ENCODE data around the gene TCEANC2. TPM values are rescaled to one million over a fixed set of nuclear protein-coding genes. Genes with fewer than 3 reads are reported as not detected.
"Not testable (repeated sequence)": the region's sequence is repeated elsewhere in the genome, so short reads cannot be mapped to it uniquely, and the experiment has no call there.

Gene TCEANC2
- total RNA-seq (2014; rRNA removed; shearing (Covaris generic)) = 2.0 and 3.1 TPM in 2 replicates

DNA sequence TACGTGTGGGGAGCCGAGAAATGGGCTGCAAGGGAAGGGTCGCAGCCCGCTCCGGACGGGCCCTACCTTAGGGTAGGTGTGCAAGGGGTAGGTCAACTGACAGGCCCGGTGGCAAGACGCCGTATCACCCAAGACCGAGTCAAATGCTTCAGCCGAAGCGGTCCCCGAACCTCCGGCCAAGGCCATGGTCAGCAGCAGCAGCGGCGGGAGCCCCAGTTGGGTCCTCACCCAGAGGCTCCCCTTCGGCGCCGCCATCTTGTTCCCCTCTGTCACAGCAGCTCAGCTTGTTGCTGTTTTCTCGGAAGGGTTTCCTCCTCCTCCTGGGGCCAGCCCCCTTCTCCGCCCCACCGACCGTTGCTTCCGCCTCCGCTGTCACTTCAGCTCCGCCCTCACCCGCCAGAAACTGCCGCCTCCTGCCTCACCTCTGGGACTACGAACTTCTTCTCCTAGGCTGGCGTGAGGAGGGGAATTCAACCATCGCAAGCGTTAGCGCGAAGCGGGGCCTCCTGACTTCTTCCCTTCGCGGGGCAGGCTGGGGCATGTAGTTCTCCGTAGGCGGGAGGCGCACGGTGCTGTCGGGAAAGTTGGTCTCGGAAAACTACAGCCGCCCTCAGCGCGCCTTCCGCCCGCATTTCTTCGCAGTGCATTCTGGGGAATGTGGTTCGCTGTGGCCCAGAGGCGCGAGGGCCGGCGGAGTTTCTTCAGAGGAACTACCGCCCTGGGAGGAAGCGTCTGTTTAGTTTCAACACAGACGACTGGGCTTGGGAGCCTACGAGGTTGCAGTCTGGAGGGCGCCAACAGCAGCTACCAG is at the start of gene TCEANC2, which contains the start of gene TMEM59:
TSS of gene TCEANC2 (plus strand) at position 675 of the 811 bp plus-strand sequence. CDS start 815 bp downstream, outside the sequence.
TSS of gene TMEM59 (minus strand) at position 271 of the 811 bp plus-strand sequence. CDS start at position 255, 16 bp downstream.
- peak; percentile 100 for DNase-seq (ENCODE audit: low read depth)

DNA sequence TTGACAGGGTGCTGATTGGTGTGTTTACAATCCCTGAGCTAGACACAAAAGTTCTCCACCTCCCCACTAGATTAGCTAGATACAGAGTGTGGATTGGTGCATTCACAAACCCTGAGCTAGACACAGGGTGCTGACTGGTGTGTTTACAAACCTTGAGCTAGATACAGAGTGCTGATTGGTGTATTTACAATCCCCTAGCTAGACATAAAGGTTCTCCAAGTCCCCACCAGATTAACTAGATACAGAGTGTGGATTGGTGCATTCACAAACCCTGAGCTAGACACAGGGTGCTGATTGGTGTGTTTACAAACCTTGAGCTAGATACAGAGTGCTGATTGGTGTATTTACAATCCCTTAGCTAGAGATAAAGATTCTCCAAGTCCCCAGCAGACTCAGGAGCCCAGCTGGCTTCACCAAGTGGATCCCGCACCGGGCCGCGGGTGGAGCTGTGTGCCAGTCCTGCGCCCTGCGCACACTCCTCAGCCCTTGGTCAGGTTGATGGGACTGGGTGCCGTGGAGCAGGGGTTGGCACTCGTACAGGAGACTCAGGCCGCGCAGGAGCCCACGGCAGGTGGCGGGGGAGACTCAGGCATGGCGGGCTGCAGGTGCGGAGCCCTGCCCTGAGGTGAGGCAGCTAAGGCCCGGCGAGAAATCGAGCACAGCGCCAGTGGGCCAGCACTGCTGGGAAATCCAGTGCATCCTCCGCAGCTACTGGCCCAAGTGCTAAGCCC is 49.5 kb upstream of the TCEANC2 start:
- DNase-seq (ENCODE audit: low read depth) = not testable (repeated sequence)

DNA sequence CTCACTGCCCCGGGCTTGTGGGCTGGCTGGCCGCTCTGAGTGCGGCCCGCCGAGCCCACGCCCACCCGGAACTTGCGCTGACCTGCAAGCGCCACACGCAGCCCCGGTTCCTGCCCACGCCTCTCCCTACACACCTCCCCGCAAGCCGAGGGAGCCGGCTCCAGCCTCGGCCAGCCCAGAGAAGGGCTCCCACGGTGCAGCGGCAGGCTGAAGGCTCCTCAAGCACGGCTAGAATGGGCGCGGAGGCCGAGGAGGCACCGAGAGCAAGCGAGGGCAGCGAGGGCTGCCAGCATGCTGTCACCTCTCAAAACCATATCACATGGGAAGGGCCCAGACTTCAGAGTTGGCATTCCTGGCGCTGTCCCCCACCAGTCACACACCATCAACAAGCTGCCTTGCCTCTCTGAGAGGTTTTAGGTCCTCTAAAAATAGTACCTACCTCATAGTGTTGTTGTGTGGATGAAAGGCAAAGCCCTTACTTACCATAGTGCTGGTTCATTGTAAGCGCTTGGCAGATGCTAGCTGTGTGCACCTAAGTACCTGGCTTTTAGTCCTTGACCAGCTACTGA is 48.8 kb upstream of the TCEANC2 start:
- DNase-seq (ENCODE audit: low read depth) = no peak

DNA sequence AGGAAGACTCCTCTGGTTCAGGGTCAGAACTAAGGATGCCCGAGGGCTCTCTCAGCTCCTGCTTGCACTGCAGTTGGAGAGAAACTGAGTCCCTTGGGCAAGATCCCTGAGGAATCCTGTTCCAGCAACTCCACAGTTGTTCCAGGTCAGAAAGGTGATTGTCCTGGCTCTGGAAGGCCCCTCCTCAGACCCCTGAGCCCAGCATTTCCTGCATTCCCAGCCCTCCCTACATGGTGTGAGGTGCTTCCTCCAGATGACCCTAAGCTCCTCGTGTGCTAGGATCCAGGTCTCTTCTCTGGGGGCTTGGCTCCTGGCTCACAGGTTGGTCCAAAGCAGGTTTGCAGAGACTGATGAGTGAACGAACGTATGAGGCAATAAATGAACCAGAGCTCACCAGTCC is 46.9 kb upstream of the TCEANC2 start:
- no peak for DNase-seq (ENCODE audit: low read depth)

DNA sequence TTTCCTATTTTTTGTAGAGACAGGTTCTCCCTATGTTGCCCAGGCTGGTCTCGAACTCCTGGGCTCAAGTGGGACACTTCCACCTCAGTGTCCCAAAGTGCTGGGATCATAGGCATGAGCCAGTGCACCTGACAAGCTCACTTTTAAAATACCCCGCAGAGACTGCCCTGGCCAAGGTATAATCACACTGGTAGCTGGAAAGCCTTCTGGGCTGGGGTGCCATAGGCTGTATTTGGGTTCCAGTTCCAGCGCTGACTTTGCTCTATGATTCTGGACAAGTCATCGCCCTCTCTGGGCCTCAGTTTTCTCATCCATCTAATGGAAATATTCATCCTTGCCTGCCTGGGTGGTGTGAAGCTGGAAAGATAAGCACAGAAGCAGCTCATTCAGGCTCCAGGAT is 45.8 kb upstream of the TCEANC2 start:
- DNase-seq (ENCODE audit: low read depth) = no peak

DNA sequence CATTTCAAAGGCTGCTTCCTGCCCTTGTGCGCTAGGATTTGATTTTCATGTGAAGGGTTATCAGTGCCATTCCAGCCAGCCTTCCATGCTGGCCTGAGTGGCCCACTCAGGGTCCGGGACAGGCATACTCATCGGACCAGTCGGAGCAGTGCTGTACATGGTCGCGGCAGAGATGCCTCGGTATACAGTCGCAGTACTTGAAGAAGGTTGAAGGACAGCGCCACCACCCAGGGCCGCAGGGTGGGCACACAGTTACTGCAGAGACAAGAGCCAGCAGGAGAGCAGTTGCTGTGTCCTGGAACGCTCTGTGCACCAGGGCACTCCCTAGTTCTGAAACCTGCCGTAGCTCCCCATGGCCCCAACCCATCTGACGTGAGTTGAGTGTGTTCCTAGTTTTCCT is 44.5 kb upstream of the TCEANC2 start:
- no peak for DNase-seq (ENCODE audit: low read depth)

DNA sequence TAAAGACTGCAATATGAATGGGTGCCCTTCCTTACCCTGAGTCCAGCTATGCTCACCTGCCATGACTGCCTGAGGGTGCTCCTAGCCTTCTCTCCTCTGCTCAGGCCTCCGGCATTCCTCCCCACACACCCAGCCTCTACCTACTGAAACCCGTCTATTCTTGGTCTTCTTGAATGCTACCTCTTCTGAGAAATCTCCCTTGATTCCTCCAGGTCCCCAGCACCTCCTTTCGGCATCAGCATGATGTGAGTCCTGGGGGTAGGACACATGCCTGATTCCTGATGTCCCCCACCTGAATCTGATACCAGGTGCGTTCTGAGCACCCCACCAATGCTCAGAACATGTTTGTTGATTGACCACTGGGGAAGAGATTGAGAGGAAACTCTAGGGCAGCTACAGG is 44.0 kb upstream of the TCEANC2 start:
- no peak for DNase-seq (ENCODE audit: low read depth)

DNA sequence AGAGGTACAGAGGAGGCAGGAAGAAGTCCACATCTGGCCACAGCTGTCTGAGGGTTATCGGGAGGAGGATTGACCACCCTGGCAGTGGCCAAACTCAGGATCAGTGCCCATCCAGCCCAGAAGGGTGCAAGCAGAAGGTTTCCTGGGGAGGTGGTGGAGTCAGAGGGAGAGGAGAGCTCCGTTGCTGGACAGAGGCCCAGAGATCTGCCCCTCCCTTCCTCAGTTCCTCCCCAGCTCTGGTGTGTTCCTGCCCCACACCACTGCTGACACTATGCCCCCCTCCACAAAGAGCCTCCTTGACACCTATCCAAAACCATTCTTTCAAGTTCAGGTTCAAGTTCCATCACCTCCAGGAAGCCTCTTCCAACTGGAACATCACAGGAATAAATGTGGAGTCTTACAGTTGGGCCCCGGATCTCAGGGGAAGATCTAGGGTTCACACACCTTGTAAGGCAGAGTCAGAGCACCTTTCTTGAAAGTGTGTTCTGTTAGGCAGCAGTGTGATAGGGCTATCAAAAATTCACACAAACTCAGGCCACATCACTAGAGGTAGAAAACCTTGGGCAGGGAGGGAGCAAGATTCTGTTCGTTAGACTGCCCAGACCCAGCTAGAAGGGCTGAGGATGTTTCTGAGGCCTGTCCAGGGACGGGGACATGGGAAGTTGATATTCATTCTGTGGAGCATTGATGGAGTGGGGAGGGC is 42.8 kb upstream of the TCEANC2 start:
- no peak for DNase-seq (ENCODE audit: low read depth)

DNA sequence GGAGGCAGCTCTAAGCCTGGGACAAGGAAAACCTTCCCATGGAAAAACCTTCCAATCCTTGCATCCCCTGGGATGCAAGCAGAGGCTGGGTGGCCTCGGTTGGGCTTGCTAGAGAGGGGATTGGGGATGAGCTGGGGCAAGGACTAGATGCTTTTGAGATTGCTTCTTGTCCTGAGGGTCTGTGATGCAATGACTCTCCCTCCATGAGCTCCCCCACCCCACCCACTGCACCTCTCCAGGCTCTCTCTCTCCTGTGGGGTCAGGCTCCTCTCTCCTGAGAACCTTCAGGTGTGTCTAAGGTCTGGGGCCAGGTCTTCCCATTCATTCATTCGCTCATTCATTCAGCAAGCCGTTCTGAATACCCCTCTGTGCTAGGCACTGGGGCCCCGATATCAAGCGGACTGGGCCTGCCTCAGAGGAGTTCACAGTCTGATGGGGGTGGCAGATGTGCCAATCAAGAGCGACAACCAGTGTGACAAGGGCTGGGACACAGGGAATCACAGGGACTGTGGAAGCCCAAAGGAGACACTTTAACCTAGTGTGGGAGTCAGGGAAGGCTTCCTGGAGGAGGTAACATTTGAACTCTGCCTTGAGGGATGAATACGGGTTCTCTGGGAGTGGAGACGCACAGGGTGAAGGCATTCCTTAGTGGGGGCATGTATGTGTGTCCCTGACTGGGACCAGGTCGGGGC is 41.9 kb upstream of the TCEANC2 start:
- DNase-seq (ENCODE audit: low read depth) = no peak

DNA sequence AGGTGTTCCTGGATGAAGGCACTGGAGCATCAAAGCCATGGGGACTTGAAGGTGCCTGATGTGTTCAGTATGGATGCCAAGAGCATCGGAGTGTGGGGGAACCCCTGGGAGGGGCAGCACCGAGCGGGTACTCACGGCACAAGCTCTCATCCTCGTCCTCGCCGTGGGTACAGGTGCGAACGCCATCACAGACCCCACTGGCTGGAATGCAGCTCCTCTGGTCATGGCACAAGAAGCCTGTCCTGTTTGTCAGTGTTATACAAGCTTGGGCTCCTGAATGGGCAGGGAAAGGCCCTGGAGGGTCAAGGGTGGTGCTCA is 41.4 kb upstream of the TCEANC2 start:
- no peak for DNase-seq (ENCODE audit: low read depth)

DNA sequence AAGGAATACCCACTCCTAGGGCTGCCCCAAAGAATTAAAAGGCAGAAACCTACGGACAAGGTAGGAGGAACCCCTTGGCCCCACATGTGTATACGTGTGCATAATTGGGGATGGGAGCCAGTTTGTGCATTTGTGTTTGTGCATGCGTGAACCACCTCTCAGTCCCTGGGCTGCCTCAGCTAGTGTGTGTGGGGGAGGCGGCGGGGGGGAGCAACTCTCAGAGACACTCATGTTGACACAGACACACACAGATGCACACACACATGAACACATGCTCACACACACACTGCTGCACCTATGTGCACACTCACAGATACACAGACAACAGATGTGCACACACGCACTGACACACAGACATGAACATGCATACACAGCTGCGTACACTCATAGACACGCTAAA is 40.5 kb upstream of the TCEANC2 start:
- DNase-seq (ENCODE audit: low read depth) = no peak

DNA sequence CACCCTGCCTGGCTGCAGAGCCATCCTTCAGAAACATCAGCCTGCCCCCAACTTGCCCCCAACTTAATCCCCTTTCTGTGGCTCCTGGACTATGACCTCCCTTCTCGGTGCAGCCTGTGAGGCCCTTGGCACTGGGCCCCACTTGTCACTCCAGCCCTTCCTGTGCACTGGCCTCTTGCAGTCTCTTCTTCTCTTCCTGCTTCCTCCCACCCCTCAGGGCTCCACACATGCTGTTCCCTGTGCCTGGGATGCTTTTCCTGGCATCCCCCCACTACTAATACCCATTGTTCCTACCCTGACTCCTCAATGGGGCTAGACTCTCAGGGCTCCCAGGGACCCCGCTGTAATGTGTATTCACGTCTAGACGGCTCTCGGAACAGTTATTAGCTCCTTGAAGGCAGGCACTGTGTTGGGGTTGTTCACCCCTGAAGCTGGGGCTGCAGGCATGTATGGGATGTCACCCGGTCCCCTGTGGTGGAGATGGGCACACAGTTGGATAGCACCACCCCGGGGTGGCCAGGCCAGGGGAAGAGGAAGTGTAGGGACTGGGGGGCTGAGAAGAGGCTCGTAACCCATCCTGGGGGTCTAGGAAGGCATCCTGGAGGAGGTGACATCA is 39.9 kb upstream of the TCEANC2 start:
- no peak for DNase-seq (ENCODE audit: low read depth)

DNA sequence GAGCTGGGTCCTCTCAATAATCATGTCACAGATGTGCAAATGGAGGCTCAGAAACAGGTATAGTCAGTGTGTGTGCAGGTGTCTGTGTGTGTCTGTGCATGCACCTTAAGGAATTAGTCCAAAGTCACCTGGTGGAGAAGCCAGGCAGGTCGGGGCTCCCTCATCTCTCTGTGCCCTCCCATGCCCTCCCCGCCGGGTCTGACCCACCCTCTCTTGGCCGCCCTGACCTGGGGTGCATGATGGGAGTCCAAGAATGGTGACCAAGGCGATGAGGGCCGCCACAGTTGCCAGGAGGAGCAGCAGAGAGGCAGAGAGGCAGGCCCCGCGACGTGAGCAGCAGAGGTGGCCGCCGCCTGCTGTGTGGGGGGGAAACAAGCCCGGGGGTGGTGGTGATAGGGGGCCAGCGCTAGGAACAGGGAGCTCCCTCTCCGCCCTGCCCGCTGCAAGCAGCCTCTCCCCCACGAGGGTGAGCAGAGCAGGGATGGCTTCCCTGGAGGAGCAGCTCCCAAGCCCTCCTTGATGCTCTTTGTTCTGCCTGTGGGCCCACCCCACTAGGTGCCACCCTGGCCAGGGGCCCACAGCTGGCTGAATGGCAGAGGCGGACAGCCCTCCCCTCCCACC is 39.3 kb upstream of the TCEANC2 start:
- DNase-seq (ENCODE audit: low read depth) = no peak

DNA sequence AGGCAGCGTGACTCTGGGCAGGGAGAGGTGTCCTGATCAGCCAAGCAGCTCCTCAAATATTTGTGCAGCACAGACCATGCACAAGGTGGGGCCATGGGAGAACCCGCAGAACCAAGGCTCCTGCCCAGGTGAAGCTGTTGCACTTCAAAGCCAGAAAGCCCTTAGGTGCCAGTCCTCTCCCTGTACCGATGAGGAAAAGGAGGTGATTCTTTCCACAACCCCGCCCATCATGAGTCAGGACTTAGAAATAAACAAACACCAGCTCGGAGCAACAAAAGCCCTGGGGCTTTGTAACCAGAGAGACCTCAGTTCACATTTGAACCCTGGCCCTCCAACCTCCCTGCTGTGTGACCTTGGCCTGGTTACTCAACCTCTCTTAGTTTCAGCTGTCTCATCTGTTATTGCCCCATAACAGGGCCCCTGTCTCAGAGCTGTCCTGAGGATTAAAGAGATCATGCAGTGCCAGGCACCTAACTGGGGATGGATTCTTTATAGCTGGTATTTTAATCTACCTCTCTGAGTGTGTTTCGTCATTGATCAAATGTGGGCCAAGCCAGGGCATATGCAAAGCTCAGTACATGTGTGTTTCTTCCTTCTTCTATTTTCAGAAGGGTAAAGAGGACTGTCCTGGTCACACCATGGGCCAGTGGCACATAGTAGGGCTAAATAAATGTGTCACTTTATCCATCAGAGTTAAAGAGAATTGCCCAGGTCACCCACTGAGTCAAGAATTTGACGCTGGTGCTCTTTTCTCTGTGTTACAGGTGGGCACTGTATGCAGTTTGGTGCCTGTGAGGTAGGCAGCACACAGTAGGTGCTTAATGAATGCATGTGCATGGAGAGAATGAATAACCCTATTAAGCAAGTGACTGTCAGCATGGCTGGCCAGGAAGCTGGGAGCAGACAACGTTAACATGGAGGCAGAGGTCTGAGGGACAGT is 36.8 kb upstream of the TCEANC2 start:
- DNase-seq (ENCODE audit: low read depth) = peak; percentile 86

DNA sequence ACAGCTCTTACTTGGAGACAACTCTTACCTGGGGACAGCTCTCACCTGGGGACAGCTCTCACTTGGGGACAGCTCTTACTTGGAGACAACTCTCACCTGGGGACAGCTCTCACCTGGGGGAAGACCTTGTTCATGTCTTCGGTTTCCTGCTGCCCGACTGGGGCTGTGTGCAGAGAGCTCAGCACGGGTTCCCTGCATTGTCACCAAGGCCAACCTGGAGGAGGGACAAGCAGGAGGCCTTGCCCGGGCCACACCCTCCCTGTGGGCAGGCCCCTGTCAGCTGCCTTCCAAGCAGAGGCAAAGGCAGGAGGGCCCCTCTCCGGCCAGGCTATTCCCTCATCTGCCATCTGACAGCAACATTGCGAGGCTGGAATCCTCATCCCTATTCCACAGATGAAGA is 35.4 kb upstream of the TCEANC2 start, which contains the start of gene LDLRAD1:
TSS of gene LDLRAD1 (minus strand) at position 208 of the 400 bp plus-strand sequence. CDS start at position 134, 74 bp downstream.
- no peak for DNase-seq (ENCODE audit: low read depth)

DNA sequence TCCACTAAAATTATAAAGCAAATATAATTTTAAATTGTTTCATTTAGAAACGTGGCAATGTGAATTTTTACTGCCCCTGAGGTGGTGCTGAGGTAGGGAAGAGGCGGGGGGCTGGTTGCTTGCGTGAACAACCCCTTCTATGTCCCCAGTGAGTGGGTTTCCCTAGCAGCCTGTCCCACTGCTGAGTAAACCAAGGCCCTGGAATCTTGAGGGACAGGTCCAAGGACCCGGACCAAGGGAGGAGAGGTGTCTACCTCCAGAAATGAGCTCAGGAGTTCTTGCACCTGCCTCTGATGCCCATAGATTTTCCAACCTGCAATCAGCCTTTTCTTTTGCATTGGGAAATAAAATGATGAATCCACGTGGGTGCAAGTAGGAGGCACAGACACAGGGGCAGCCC is 34.8 kb upstream of the TCEANC2 start:
- no peak for DNase-seq (ENCODE audit: low read depth)

DNA sequence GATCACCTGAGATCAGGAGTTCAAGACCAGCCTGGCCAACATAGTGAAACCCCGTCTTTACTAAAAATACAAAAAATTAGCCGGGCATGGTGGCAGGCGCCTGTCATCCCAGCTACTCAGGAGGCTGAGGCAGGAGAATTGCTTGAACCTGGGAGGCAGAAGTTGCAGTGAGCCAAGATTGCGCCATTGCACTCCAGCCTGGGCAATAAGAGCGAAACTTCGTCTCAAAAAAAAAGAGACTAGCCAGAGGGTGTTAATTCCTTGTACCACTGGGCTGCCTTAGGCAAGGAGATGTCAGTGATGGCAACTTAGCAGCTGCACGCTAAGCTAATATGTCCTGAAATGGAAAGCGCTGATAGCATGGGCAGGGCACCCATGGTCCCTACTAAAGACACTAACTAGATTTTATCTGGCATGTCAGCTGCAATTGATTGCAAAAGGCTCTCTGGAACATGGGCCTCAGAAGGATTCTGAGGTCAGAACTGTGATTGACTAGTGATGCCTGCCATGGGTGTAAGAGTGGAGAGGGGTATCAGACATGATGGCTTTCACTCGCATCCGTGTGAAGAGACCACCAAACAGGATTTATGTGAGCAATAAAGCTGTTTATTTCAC is 33.7 kb upstream of the TCEANC2 start:
- DNase-seq (ENCODE audit: low read depth) = not testable (repeated sequence)

DNA sequence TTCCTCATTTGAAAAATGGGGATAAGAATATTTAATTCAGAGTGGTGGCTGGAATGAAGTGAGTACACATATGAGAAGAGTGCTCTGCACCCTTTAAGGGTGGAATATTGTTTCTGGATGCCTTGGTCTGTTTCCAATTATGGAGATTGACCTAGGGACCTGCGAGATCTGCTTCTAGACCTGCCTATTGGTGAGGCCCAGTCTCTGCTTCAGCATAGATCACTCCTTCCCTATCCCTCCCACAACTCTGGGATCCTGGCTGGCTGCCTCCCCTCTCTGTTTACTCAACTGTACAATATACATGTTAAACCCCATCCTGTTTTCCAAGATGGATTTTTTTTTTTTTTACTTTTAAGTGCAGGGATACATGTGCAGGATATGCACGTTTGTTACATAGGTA is 29.1 kb upstream of the TCEANC2 start:
- no peak for DNase-seq (ENCODE audit: low read depth)

DNA sequence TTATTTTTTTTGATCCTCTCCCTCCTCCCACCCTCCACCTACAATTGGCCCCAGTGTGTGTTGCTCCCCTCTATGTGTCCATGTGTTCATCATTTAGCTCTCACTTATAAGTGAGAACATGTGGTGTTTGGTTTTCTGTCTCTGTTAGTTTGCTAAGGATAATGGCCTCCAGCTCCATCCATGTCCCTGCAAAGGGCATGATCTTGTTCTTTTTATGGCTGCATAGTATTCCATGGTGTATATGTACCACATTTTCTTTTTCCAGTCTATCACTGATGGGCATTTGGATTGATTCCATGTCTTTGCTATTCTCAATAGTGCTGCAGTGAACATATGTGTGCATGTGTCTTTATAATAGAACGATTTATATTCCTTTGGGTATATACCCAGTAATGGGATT is 28.6 kb upstream of the TCEANC2 start:
- DNase-seq (ENCODE audit: low read depth) = not testable (repeated sequence)
